ENCODE measurements around the gene TMEM86A. TPM values are rescaled to one million over a fixed set of nuclear protein-coding genes. Genes with fewer than 3 reads are reported as not detected.

Gene TMEM86A
- total RNA-seq, 2 experiments from 2014 or later: 0.92 to 2.7 TPM

DNA sequence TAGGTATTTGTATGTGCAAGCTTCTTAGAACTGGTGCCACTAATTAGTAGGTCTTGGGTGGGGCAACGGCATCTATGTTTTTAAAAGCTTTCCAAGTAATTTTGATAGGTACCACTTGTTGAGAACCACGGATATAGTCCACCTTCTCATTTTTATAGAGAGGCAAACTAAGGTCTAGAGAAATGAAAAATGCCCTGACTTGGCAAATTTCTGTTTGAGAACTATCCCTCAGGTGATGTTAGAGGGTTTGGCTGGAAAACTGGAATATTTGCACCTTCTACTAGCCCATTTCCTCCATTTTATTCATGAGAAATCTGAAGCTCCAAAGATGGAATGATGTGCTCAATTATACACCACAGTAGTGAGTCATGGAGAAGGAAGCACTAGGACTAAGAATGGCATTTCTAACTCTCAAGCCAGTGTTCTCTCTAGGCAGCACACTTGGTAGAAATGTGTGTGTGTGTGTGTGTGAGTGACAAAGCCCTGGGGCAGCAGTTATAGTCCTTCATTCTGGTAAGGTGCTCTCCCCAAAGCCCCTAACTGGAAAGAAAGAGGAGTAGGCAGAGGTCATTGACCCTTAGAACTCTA is 1.8 kb upstream of the TMEM86A start:
- POLR2A ChIA-PET: interaction anchor here (0.7 to 1.4 kb wide), 2 partner anchors 12 to 324 kb away, joined by 3 to 4 read pairs; no protein-coding TSS in a partner anchor

GRCh38 chr11:18697576-18697975 is 1.0 kb upstream of the TMEM86A start:
- H3K79me2 ChIP-seq (ENCODE audit: insufficient read depth, low read depth, low read length): no peaks in the 10 kb centered on the region
- no peak overlapping the region for H3K27ac ChIP-seq (ENCODE audit: low read depth, low read length, poor library complexity, severe bottlenecking)
- TF ChIP-seq CTCF (conservative IDR thresholded peaks at IDR 0.05; ENCODE audit: low read length): no peak
- TF ChIP-seq EZH2phosphoT487 (IDR thresholded peaks at IDR 0.05; ENCODE audit: borderline replicate concordance, low read depth, low read length): no peak
- intact Hi-C loops (cut with micrococcal nuclease; ENCODE audit: unreplicated experiment): no loop called here
- no TSS peak for BruUV-seq (replicated peaks)
- CTCF ChIA-PET (ENCODE audit: unreplicated experiment): no interaction called here
- H2AFZ ChIP-seq (ENCODE audit: low read length): peak overlapping the region; percentile 98; the same call in 1 of the 2 replicates
- H3K9me3 ChIP-seq (ENCODE audit: low read length): no peaks in the 10 kb centered on the region
- no peaks in the 10 kb centered on the region for H4K20me1 ChIP-seq (ENCODE audit: insufficient read depth, low read length)
- DNase-seq (ENCODE audit: low spot score): no peak
- POLR2A ChIA-PET: no interaction called here
- H3K4me1 ChIP-seq (ENCODE audit: insufficient read depth, low read length, poor library complexity, severe bottlenecking): peaks cover 15% of the 10 kb centered on the region
- no peak overlapping the region for H3K4me3 ChIP-seq (ENCODE audit: low read depth, low read length, poor library complexity, severe bottlenecking)
- no peaks in the 10 kb centered on the region for H3K9me2 ChIP-seq (ENCODE audit: insufficient read depth, low read length)
- no peak overlapping the region for H3K4me2 ChIP-seq (ENCODE audit: low read length)
- no peaks in the 10 kb centered on the region for H3K36me3 ChIP-seq (ENCODE audit: insufficient read depth, low read length)

More for the DNA sequence above, 1.8 kb upstream of the TMEM86A start:
- Histone ChIP-seq H3K4me1 (ENCODE audit: insufficient read depth, low read length, poor library complexity, severe bottlenecking) (peaks cover 15% of the 10 kb centered on the region), H4K20me1 (ENCODE audit: insufficient read depth, low read length) (no peaks in the 10 kb centered on the region), H3K9me3 (ENCODE audit: low read length) (no peaks in the 10 kb centered on the region), H3K4me2 (ENCODE audit: low read length) (no peak overlapping the region), H3K9me2 (ENCODE audit: insufficient read depth, low read length) (no peaks in the 10 kb centered on the region), H2AFZ (ENCODE audit: low read length) (no peak overlapping the region), H3K27ac (ENCODE audit: low read depth, low read length, poor library complexity, severe bottlenecking) (no peak overlapping the region), H3K79me2 (ENCODE audit: insufficient read depth, low read depth, low read length) (no peaks in the 10 kb centered on the region), H3K36me3 (ENCODE audit: insufficient read depth, low read length) (no peaks in the 10 kb centered on the region), H3K4me3 (ENCODE audit: low read depth, low read length, poor library complexity, severe bottlenecking) (no peak overlapping the region)
- no peak for DNase-seq (ENCODE audit: low spot score)
- CTCF ChIA-PET (ENCODE audit: unreplicated experiment): no interaction called here
- BruUV-seq (replicated peaks): no TSS peak
- intact Hi-C loops (cut with micrococcal nuclease; ENCODE audit: unreplicated experiment): no loop called here
- TF ChIP-seq EZH2phosphoT487 (IDR thresholded peaks at IDR 0.05; ENCODE audit: borderline replicate concordance, low read depth, low read length) (no peak), CTCF (conservative IDR thresholded peaks at IDR 0.05; ENCODE audit: low read length) (no peak)

- Histone ChIP-seq H3K27ac (ENCODE audit: low read depth, low read length, poor library complexity, severe bottlenecking) (no peak overlapping the region), H3K79me2 (ENCODE audit: insufficient read depth, low read depth, low read length) (no peaks in the 10 kb centered on the region), H4K20me1 (ENCODE audit: insufficient read depth, low read length) (no peaks in the 10 kb centered on the region), H3K9me2 (ENCODE audit: insufficient read depth, low read length) (no peaks in the 10 kb centered on the region), H3K36me3 (ENCODE audit: insufficient read depth, low read length) (no peaks in the 10 kb centered on the region), H3K4me1 (ENCODE audit: insufficient read depth, low read length, poor library complexity, severe bottlenecking) (peaks cover 15% of the 10 kb centered on the region), H2AFZ (ENCODE audit: low read length) (peak overlapping the region; percentile 98), H3K4me2 (ENCODE audit: low read length) (peak overlapping the region; percentile 97), H3K4me3 (ENCODE audit: low read depth, low read length, poor library complexity, severe bottlenecking) (peak overlapping the region; percentile 83), H3K9me3 (ENCODE audit: low read length) (no peaks in the 10 kb centered on the region)
- intact Hi-C loops (cut with micrococcal nuclease; ENCODE audit: unreplicated experiment): no loop called here
- ChIA-PET POLR2A (no interaction called here), CTCF (ENCODE audit: unreplicated experiment) (interaction anchor here (1.3 kb wide), 1 partner anchor 32 kb away, joined by 3 read pairs; no protein-coding TSS in a partner anchor)
- DNase-seq (ENCODE audit: low spot score): no peak
- BruUV-seq (replicated peaks): no TSS peak
- no peak for TF ChIP-seq EZH2phosphoT487 (IDR thresholded peaks at IDR 0.05; ENCODE audit: borderline replicate concordance, low read depth, low read length)
- no peak for TF ChIP-seq CTCF (conservative IDR thresholded peaks at IDR 0.05; ENCODE audit: low read length)
These were observed 654 bp downstream of the TMEM86A start for GRCh38 chr11:18699269-18699596.

Measured in OCI-LY7 (cell line).